ENCODE data around the gene DCHS2. TPM values are rescaled to one million over a fixed set of nuclear protein-coding genes. Genes with fewer than 3 reads are reported as not detected.

DCHS2 gene
- total and polyA plus RNA-seq, 4 donors: 3.2 to 15.5 (median 7.6) TPM

GRCh38 chr4:154186035-154186434 lies 305.6 kb downstream of the DCHS2 start:
- DNase-seq (ENCODE audit: low read depth in 4 of 6, low spot score in 6 of 6): no peak
- Histone ChIP-seq H3K36me3 (ENCODE audit: control insufficient read depth, insufficient read depth, low read length) (no peaks in the 10 kb centered on the region), H3K27me3 (ENCODE audit: control insufficient read depth, insufficient read depth, low read length) (no peaks in the 10 kb centered on the region), H3K4me3 (ENCODE audit: low read depth, low read length) (no peak overlapping the region), H3K9me3 (ENCODE audit: control insufficient read depth, insufficient read depth, low read length) (no peaks in the 10 kb centered on the region), H3K27ac (ENCODE audit: low read depth, low read length) (no peak overlapping the region), H3K4me1 (ENCODE audit: control insufficient read depth, insufficient read depth, low read length) (no peaks in the 10 kb centered on the region)
- 93% methylated on average over 6 of the region's 6 CpGs for WGBS (ENCODE audit: insufficient coverage)

DNA sequence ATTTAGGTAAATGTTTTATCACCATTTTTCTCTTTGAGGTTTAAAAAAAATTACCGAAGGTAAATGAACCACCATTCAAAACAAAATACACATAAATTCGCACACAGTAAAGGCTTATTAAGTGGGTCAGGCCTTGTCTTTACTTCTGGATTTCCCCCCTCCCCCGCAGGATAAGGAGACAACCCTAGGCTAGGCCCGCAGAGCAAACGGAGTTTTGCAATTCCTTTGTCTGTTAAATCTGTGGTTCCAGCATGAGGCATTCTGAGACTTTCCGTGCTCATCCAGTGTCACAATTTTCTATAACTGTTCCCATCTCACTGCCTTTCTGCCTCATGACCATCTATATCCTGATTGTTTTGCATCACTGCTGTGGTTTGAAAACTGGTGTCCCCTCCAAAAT lies 307.4 kb downstream of the DCHS2 start:
- no peak overlapping the region for H3K4me3 ChIP-seq (ENCODE audit: low read depth, low read length)
- no peaks in the 10 kb centered on the region for H3K4me1 ChIP-seq (ENCODE audit: control insufficient read depth, insufficient read depth, low read length)
- 75% methylated on average over 5 of the region's 6 CpGs for WGBS (ENCODE audit: insufficient coverage)
- no peak overlapping the region for H3K27ac ChIP-seq (ENCODE audit: low read depth, low read length)
- no peak for DNase-seq (ENCODE audit: low read depth in 4 of 6, low spot score in 6 of 6)
- H3K27me3 ChIP-seq (ENCODE audit: control insufficient read depth, insufficient read depth, low read length): no peaks in the 10 kb centered on the region
- no peaks in the 10 kb centered on the region for H3K9me3 ChIP-seq (ENCODE audit: control insufficient read depth, insufficient read depth, low read length)
- H3K36me3 ChIP-seq (ENCODE audit: control insufficient read depth, insufficient read depth, low read length): no peaks in the 10 kb centered on the region

GRCh38 chr4:154183264-154183663 lies 308.3 kb downstream of the DCHS2 start:
- Histone ChIP-seq H3K27ac (ENCODE audit: low read depth, low read length) (no peak overlapping the region), H3K27me3 (ENCODE audit: control insufficient read depth, insufficient read depth, low read length) (no peaks in the 10 kb centered on the region), H3K4me3 (ENCODE audit: low read depth, low read length) (no peak overlapping the region), H3K36me3 (ENCODE audit: control insufficient read depth, insufficient read depth, low read length) (no peaks in the 10 kb centered on the region), H3K9me3 (ENCODE audit: control insufficient read depth, insufficient read depth, low read length) (no peaks in the 10 kb centered on the region), H3K4me1 (ENCODE audit: control insufficient read depth, insufficient read depth, low read length) (no peaks in the 10 kb centered on the region)
- no peak for DNase-seq (ENCODE audit: low read depth in 4 of 6, low spot score in 6 of 6)
- WGBS (ENCODE audit: insufficient coverage): no CpG with 5 or more reads among the region's 1 CpG

Other genes starting within 250 kb of the DCHS2 start
- 10 to 100 TPM; 67.8 to 80.7 TPM for gene PLRG1, start 58.6 kb upstream of the DCHS2 start, total RNA-seq
- 10 to 100 TPM; 75.9 to 93.2 TPM for gene PLRG1, start 58.6 kb upstream of the DCHS2 start, polyA plus RNA-seq (ENCODE audit: insufficient read length in 2 of 2)
- 1 to 10 TPM in 1 of 2 donors, not detected in 1; 1.2 TPM for gene FGB, start 71.2 kb upstream of the DCHS2 start, total RNA-seq
- gene FGB, start 71.2 kb upstream of the DCHS2 start, polyA plus RNA-seq (ENCODE audit: insufficient read length in 2 of 2): under 1 TPM in 1 of 2 donors, not detected in 1; 0.14 TPM
- 1 to 10 TPM in 1 of 2 donors, not detected in 1; 1.7 TPM for gene FGA, start 98.9 kb upstream of the DCHS2 start, total RNA-seq
- not detected for gene FGA, start 98.9 kb upstream of the DCHS2 start, polyA plus RNA-seq (ENCODE audit: insufficient read length in 2 of 2)
- gene FGG, start 120.9 kb upstream of the DCHS2 start, total RNA-seq: 1 to 10 TPM in 1 of 2 donors, not detected in 1; 1.4 TPM
- gene FGG, start 120.9 kb upstream of the DCHS2 start, polyA plus RNA-seq (ENCODE audit: insufficient read length in 2 of 2): not detected

Data from spinal cord (tissue), 10 donors.